NCI-H187 treated with DMSO at 0.1 percent for 48 hours (cell line): ENCODE measurements around the gene ESR2.
"Not testable (repeated sequence)": the region's sequence is repeated elsewhere in the genome, so short reads cannot be mapped to it uniquely, and the experiment has no call there.

Experiments
- DNase-seq: peaks from one replicate; lab custom pipeline; 2025; lab: John Stamatoyannopoulos, UW

ESR2 gene

GRCh38 chr14:64081174-64081746 lies 212.9 kb downstream of the ESR2 start:
- no peak for DNase-seq

GRCh38 chr14:64080452-64080851 lies 213.7 kb downstream of the ESR2 start:
- no peak for DNase-seq

- no peak for DNase-seq
These were observed 218.6 kb downstream of the ESR2 start for GRCh38 chr14:64075613-64076005.

GRCh38 chr14:64074961-64075612 lies 219.1 kb downstream of the ESR2 start:
- no peak for DNase-seq

- DNase-seq = no peak
These were observed 224.4 kb downstream of the ESR2 start for GRCh38 chr14:64069634-64070359.

- DNase-seq = no peak
These were observed 229.7 kb downstream of the ESR2 start for GRCh38 chr14:64064447-64064846.

GRCh38 chr14:64062381-64063115 lies 231.6 kb downstream of the ESR2 start:
- DNase-seq = no peak

- no peak for DNase-seq
These were observed 232.5 kb downstream of the ESR2 start for GRCh38 chr14:64061706-64062105.

- no peak for DNase-seq
These were observed 233.1 kb downstream of the ESR2 start for GRCh38 chr14:64061115-64061514.

GRCh38 chr14:64060648-64061096 lies 233.5 kb downstream of the ESR2 start:
- no peak for DNase-seq

GRCh38 chr14:64060199-64060545 lies 234.0 kb downstream of the ESR2 start:
- no peak for DNase-seq

- no peak for DNase-seq
These were observed 234.5 kb downstream of the ESR2 start for GRCh38 chr14:64059454-64060198.

GRCh38 chr14:64053694-64054669 lies 240.2 kb downstream of the ESR2 start:
- no peak for DNase-seq

- no peak for DNase-seq
These were observed 244.4 kb downstream of the ESR2 start for GRCh38 chr14:64049616-64050381.

GRCh38 chr14:64045091-64045490 lies 249.1 kb downstream of the ESR2 start:
- DNase-seq = no peak

- not testable (repeated sequence) for DNase-seq
These were observed 250.9 kb downstream of the ESR2 start for GRCh38 chr14:64043296-64043695.

GRCh38 chr14:64040044-64040443 lies 254.1 kb downstream of the ESR2 start:
- DNase-seq = no peak

GRCh38 chr14:64038841-64039542 lies 255.2 kb downstream of the ESR2 start:
- no peak for DNase-seq
